Left renal pelvis (tissue), 4 donors: ENCODE data around the gene UBL4B. TPM values are rescaled to one million over a fixed set of nuclear protein-coding genes. Genes with fewer than 3 reads are reported as not detected.
"Not testable (repeated sequence)": the region's sequence is repeated elsewhere in the genome, so short reads cannot be mapped to it uniquely, and the experiment has no call there.

Source experiments
- DNase-seq, 4 donors: peaks; one replicate each; pipeline ENCODE4 v3.0.0-alpha.2; 2013; ENCODE audit warnings: low read depth in 4 of 4, low spot score in 3 of 4
- polyA plus RNA-seq, 4 donors: library from polyadenylated mRNA; unstranded; fragments of 120-200 nt; gene quantifications; one replicate each; pipeline ENCODE4 v1.2.1, GENCODE V29; 2013; ENCODE audit not compliant: insufficient read length in 4 of 4

The UBL4B gene
- not detected for polyA plus RNA-seq

GRCh38 chr1:110112143-110112542, at the start of gene UBL4B:
TSS of gene UBL4B (plus strand) at chr1:110112443. CDS start at chr1:110112535, 92 bp downstream.
- DNase-seq: no peak

GRCh38 chr1:110062612-110063011, 49.6 kb upstream of the UBL4B start:
- no peak for DNase-seq

- no peak for DNase-seq
These were observed 48.5 kb upstream of the UBL4B start for GRCh38 chr1:110063781-110064180.

- no peak for DNase-seq
These were observed 47.5 kb upstream of the UBL4B start for GRCh38 chr1:110064576-110065337.

- DNase-seq: no peak
These were observed 46.4 kb upstream of the UBL4B start for GRCh38 chr1:110065841-110066240.

- no peak for DNase-seq
These were observed 44.8 kb upstream of the UBL4B start for GRCh38 chr1:110067479-110067892.

- no peak for DNase-seq
These were observed 44.2 kb upstream of the UBL4B start for GRCh38 chr1:110067893-110068645.

DNA sequence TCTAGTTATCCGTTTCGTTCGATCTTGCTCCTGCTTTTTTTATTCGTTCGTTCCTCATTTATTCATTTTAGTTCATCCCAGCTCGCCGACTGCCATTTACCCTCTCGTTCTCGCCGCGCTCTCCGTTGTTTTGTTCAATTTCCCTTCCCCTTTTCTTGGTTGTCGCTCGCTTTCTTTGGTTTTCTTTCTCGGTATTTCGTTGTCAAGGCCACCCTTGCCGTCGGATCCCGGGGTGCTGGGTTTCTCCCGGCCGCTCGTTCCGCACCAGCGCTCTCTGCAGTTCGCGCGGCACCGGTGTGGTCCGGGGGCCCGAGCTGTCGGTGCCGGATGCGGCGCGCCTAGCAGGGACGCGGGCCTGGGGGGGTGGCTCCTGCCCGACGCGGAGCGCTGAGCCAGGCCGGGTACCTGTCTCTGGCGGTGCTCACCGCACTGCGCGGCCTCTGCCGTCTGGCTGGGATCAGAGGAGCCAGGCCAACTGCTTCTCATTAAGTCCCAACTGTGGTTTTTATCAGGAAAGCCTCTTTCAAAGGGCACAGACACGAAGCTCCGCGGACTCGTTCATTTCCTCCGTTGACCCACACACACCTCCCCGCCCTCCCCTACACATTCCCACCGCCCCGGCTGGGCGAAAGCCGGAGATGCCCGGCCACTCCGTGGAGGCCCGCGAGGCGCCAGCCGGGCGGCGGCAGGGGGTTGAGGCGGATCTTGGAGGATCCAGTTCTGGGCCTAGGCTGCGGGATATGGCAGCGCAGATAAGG, 43.4 kb upstream of the UBL4B start:
- DNase-seq: no peak

DNA sequence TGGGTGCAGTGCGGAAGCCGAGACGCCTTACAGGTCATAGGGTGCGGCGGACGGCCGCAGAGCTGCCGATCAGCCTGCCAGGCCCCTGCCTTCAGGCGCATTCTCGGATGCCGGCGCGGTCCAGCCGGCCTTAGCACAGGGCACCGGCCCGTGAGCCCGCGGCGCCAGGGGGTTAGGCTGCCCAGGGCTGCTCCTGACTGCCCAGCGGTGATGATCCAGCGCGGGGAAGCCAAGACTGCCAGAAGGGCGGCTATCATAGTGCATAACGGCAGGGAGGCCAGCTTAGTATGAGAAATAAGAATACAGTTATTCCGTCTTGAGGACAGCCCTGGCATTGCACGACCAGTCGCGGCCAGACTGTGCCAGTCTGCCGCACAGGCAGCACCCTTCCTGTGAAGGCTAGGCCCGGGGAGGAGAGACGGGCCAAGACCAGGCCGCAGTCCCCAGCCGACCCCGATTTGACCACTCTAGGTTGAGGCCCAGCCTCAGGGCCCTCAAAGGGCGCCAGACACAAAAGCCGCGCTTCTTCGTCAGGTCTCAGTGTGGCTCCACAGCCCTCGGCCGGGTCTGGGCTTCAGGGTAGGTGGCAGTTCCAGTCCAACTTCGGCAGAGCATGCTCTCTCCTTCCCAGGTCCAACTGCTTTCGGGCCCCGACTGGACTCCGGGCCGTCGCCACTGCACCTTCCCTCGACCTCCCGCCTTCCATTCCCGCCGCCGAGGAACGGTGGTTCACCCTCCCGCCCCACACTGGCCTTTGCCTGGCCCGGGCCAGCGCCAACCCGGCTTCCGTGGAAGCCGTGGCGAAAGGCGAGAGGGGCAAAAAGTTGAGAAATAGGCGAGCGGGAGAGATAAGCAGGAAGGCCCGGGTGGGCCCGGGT, 42.6 kb upstream of the UBL4B start:
- no peak for DNase-seq

DNA sequence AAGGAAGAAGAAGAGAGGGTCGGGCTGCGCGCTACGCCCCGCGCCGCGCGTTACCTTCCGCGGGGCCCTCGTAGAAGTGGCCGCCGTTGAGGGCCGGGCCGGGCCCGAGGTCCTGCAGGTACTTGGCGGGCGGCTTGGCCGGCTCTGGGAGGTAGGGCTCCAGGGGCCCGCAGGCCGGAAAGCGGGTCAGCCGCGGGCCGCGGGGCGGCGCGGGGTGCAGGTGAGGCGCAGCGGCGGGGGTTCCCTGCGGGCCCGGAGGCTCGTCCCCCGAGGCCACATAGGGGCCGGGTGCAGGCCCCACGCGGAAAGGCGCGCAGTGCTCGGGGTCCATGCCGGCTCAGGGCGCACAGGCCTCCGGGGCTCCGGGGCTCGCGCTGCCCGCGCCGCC, 42.0 kb upstream of the UBL4B start:
- no peak for DNase-seq

DNA sequence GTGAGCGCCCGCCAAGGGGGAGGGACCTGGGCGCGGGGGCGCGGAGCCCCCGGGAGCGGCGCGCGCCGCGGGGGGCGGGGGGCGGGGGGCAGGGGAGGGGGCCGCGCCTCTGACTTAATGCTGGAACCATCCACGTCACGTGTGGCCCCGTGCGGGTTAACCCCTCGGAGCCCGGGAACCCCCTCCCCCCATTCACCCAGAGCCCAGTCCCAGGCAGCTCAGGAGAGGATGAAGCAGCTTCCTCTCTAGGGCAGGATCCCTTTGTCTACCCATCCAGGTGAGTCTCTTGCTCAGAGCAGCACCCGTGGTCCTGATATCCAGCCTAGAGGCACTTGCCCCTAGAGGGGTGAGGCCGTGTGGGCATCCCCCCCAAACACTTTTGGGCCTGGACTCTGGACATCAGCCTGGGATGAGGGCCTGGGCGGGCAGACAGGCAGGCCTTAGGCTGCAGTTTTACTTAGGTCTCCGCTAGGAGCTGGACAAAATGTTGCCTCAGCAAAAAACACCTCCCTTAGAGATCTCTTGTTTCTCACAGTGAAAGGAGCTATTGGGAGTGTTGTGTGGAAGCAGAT, 41.5 kb upstream of the UBL4B start, which contains the start of gene ALX3:
Gene ALX3 (minus strand): TSS at position 2 of the 572 bp plus-strand sequence. CDS start 60 bp downstream, outside the sequence.
- DNase-seq: no peak

- no peak for DNase-seq
These were observed 38.1 kb upstream of the UBL4B start for GRCh38 chr1:110074166-110074565.

GRCh38 chr1:110076789-110077500, 35.3 kb upstream of the UBL4B start:
- DNase-seq: no peak

DNA sequence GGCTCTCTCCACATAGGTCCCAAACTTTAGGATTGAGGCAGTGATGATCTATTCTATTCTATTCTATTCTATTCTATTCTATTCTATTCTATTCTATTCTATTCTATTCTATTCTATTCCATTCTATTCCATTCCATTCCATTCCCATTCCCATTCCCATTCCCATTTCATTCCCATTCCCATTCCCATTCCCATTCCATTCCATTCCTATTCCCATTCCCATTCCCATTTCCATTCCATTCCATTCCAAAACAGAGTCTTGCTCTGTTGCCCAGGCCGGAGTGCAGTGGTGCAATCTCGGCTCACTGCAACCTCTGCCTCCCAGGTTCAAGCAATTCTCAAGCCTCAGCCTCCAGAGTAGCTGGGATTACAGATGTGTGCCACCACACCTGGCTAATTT, 32.2 kb upstream of the UBL4B start:
- DNase-seq: not testable (repeated sequence)

GRCh38 chr1:110081061-110081460, 31.2 kb upstream of the UBL4B start:
- no peak for DNase-seq

GRCh38 chr1:110082477-110082876, 29.8 kb upstream of the UBL4B start:
- DNase-seq: no peak

GRCh38 chr1:110083061-110083865, 29.0 kb upstream of the UBL4B start:
- no peak for DNase-seq

DNA sequence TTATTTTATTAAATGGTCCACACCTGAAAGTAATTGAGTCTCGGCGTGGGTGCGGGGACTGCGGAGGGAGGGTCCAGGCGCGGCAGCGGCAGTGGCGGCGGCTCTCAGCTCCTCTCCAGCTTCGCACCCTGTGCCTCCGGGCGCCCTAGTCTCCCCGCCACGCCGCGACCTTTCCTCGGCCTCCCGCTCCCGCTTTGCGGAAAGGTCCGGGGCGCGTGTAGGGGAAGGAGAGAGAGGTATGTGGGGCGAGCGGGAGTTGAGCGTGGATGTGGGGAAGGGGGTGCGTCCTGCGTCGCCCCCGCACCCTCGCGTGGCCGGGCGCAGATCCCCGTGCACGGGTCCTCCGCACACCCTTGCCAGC, 28.4 kb upstream of the UBL4B start:
- DNase-seq: no peak
